Activated T-cell treated with anti-CD3 and anti-CD28 coated beads, Interleukin-2, amount 50 U/mL, for 4 hours (primary cell): ENCODE results near the gene HNRNPUL1. TPM values are rescaled to one million over a fixed set of nuclear protein-coding genes. Genes with fewer than 3 reads are reported as not detected.

ENCODE experiments used
- ATAC-seq, 2 donors: fragments of 200-7000 bp; cut with Tn5 transposase; one replicate each; pipeline ENCODE4 v1.10.0; 2021
- DNase-seq: peaks from one replicate; pipeline ENCODE4 v3.0.0-alpha.2; 2020
- H3K27me3 Mint-ChIP-seq: one replicate; pipeline ENCODE4 v1.8.0; 2021; ENCODE audit warnings: low read depth, mixed read lengths
- H3K36me3 Mint-ChIP-seq: one replicate; pipeline ENCODE4 v1.8.0; 2022; ENCODE audit warnings: mixed read lengths; ENCODE audit not compliant: insufficient read depth
- H3K4me1 Mint-ChIP-seq: one replicate; pipeline ENCODE4 v1.8.0; 2021; ENCODE audit warnings: low read depth, mixed read lengths
- H3K4me3 Mint-ChIP-seq: one replicate; pipeline ENCODE4 v1.8.0; 2021; ENCODE audit warnings: mild to moderate bottlenecking, moderate library complexity, mixed read lengths
- H3K9me3 Mint-ChIP-seq: one replicate; pipeline ENCODE4 v1.8.0; 2021; ENCODE audit warnings: mixed read lengths
- total RNA-seq, 3 donors: library from RNA; stranded (reverse); gene quantifications; one replicate each; pipeline ENCODE4 v1.2.1, GENCODE V29; 2021

The HNRNPUL1 gene
- total RNA-seq, result 100 to 1,000 TPM; 224 to 248 (median 238) TPM

- peak; percentile 99 for DNase-seq
- ATAC-seq, result peak; percentile 62 to 64
Measured at GRCh38 chr19:41263850-41264580, at the start of gene HNRNPUL1. Gene HNRNPUL1, plus strand, starts transcription at chr19:41264372. Its CDS starts 132 bp downstream, at chr19:41264504.

GRCh38 chr19:41217741-41218140, 46.4 kb upstream of the HNRNPUL1 start:
- ATAC-seq, result no peak
- H3K27me3 Mint-ChIP-seq, result peaks cover 40% of the 10 kb centered on the region

More at GRCh38 chr19:41263850-41264580, at the start of gene HNRNPUL1:
- H3K36me3 Mint-ChIP-seq, result peaks cover 9% of the 10 kb centered on the region
- no peaks in the 10 kb centered on the region for H3K27me3 Mint-ChIP-seq
- peaks cover 43% of the 10 kb centered on the region for H3K4me1 Mint-ChIP-seq
- no peaks in the 10 kb centered on the region for H3K9me3 Mint-ChIP-seq
- H3K4me3 Mint-ChIP-seq, result peak within 1 kb of the TSS; percentile 90

DNA sequence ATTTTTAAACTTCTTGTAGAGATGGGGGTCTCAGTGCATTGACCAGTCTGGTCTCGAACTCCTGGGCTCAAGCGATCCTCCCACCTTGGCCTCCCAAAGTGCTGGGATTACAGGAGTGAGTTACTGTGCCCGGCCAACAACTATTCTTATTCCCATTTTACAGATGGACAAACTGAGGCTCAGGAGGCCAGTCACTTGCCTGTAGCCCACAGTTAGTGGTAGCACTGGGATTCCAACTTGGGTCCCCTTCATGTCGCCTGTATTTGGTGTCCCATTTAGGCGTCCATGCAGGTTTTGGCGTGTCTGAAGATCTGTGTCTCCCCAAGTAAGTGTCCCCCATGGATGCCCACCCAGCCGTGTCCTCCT, 45.9 kb upstream of the HNRNPUL1 start:
- ATAC-seq (no peak), DNase-seq (no peak)
- Mint-ChIP-seq H3K9me3 (no peaks in the 10 kb centered on the region), H3K4me1 (peaks cover 2% of the 10 kb centered on the region), H3K27me3 (peaks cover 40% of the 10 kb centered on the region), H3K36me3 (no peaks in the 10 kb centered on the region), H3K4me3 (no peak overlapping the region)

More at GRCh38 chr19:41217741-41218140, 46.4 kb upstream of the HNRNPUL1 start:
- DNase-seq, result no peak
- H3K36me3 Mint-ChIP-seq, result no peaks in the 10 kb centered on the region
- no peaks in the 10 kb centered on the region for H3K9me3 Mint-ChIP-seq
- H3K4me1 Mint-ChIP-seq, result no peaks in the 10 kb centered on the region
- no peak overlapping the region for H3K4me3 Mint-ChIP-seq

- ATAC-seq, result peak in 1 of 2 donors; percentile 16
- Mint-ChIP-seq H3K9me3 (no peaks in the 10 kb centered on the region), H3K4me1 (peaks cover 5% of the 10 kb centered on the region), H3K27me3 (peaks cover 40% of the 10 kb centered on the region), H3K4me3 (no peak within 1 kb of the TSS), H3K36me3 (no peaks in the 10 kb centered on the region)
- DNase-seq, result no peak
Measured at GRCh38 chr19:41218615-41219507, 45.3 kb upstream of the HNRNPUL1 start, which contains the start of gene AXL. Gene AXL, plus strand, starts transcription at chr19:41219223. Its CDS starts 170 bp downstream, at chr19:41219393.

- H3K27me3 Mint-ChIP-seq, result peaks cover 42% of the 10 kb centered on the region
Measured at GRCh38 chr19:41219924-41220567, 44.1 kb upstream of the HNRNPUL1 start.

GRCh38 chr19:41220811-41221210, 43.4 kb upstream of the HNRNPUL1 start:
- Mint-ChIP-seq H3K9me3 (no peaks in the 10 kb centered on the region), H3K36me3 (no peaks in the 10 kb centered on the region), H3K27me3 (peaks cover 42% of the 10 kb centered on the region), H3K4me3 (no peak overlapping the region), H3K4me1 (peaks cover 17% of the 10 kb centered on the region)
- no peak for ATAC-seq
- DNase-seq, result no peak

More at GRCh38 chr19:41219924-41220567, 44.1 kb upstream of the HNRNPUL1 start:
- H3K4me3 Mint-ChIP-seq, result no peak overlapping the region
- no peaks in the 10 kb centered on the region for H3K9me3 Mint-ChIP-seq
- no peaks in the 10 kb centered on the region for H3K36me3 Mint-ChIP-seq
- DNase-seq (no peak), ATAC-seq (peak in 1 of 2 donors; percentile 33)
- peaks cover 9% of the 10 kb centered on the region for H3K4me1 Mint-ChIP-seq

DNA sequence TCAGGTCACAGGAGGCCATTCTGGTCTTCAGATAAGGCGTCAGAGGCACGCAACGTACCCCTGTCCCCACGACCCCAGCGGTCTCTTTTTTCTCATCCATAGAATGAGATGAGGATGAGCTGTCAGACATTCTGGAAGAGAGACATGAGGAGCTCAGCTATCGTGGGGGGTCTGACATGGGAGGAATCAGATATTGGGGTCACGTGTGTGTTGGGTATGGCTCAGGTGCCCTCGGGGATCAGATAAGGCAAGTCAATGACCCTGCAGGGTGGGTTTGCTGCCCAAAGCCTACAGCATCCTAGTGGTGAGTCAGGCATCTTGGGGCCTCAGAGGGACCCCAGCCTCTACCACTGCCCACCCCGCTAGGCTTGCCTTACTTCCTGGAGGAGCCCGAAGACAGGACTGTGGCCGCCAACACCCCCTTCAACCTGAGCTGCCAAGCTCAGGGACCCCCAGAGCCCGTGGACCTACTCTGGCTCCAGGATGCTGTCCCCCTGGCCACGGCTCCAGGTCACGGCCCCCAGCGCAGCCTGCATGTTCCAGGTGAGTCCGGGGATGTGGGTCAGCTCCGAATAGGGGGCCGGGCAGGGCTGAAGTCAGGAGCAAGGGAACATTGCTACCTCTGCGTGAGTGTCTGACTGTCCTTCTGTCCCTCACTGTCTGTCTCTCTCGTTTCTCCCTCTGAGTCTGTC, 42.5 kb upstream of the HNRNPUL1 start:
- Mint-ChIP-seq H3K4me1 (peaks cover 21% of the 10 kb centered on the region), H3K36me3 (no peaks in the 10 kb centered on the region), H3K4me3 (no peak overlapping the region), H3K27me3 (peaks cover 44% of the 10 kb centered on the region), H3K9me3 (no peaks in the 10 kb centered on the region)
- ATAC-seq (no peak), DNase-seq (no peak)

- Mint-ChIP-seq H3K4me1 (peaks cover 27% of the 10 kb centered on the region), H3K4me3 (no peak overlapping the region), H3K9me3 (no peaks in the 10 kb centered on the region), H3K27me3 (peaks cover 39% of the 10 kb centered on the region), H3K36me3 (no peaks in the 10 kb centered on the region)
- no peak for DNase-seq
- ATAC-seq, result no peak
Measured at GRCh38 chr19:41222240-41222639, 41.9 kb upstream of the HNRNPUL1 start.

DNA sequence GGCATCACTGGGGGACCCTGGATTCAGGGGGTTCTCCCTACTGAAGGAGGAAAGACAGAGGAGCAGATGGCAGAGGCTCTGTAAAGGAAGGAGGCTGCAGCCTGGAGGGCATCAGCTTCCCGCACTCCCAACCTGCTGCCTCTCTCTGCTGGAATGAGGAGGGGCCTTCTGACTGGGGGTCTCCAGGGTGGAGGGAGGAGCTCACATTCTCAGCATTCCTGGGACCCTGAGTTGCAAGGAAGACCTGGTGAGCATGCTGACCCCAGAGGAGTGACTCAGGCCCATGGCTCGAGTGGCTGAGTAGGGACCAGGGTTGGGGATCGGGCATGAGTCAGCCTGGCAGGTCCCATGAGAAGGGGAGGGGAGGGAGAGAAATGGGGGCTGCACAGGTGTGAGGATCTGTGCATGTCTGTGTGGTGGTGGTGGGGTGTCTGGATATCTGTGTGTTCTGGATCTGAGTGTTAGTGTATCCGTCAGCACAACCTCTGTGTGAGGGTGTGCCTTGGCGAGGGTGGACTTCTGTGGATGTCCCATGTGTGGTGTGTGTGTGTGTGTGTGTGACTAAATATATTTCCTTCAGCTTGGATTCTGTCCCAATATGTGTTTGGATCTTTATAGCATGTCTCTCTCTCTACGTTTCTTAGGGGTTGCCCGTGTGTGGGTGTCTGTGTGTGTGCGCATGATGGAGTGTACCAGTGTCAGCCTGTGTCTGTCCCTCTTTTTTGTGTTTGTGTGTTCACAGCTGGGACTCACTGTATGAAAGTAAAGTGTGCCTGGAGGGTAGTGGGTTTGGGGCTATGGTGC, 40.5 kb upstream of the HNRNPUL1 start:
- ATAC-seq, result no peak
- peaks cover 32% of the 10 kb centered on the region for H3K27me3 Mint-ChIP-seq
- H3K4me3 Mint-ChIP-seq, result no peak overlapping the region

DNA sequence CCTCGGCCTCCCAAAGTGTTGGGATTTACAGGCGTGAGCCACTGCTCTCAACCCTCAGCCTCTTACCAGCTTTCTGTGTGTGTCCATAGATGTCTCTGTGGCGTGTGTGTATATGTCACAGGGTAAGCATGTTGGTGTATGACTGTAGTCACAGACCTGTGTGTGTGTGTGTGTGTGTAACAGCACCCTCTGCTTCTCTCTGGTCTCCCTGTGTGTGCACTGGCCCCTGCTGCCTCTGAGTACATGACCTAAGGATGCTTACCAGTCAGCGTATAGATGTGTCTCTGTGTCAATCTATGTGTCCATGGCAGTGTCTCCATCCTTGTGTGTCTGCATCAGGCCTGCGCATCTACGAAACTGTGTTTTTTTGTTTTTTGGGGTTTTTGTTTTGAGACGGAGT, 39.5 kb upstream of the HNRNPUL1 start:
- Mint-ChIP-seq H3K36me3 (no peaks in the 10 kb centered on the region), H3K9me3 (no peaks in the 10 kb centered on the region), H3K27me3 (peaks cover 23% of the 10 kb centered on the region), H3K4me3 (no peak overlapping the region), H3K4me1 (peaks cover 27% of the 10 kb centered on the region)
- DNase-seq, result no peak
- ATAC-seq, result no peak

More for the DNA sequence above, 40.5 kb upstream of the HNRNPUL1 start:
- no peaks in the 10 kb centered on the region for H3K9me3 Mint-ChIP-seq
- no peak for DNase-seq
- H3K36me3 Mint-ChIP-seq, result no peaks in the 10 kb centered on the region
- H3K4me1 Mint-ChIP-seq, result peaks cover 27% of the 10 kb centered on the region

DNA sequence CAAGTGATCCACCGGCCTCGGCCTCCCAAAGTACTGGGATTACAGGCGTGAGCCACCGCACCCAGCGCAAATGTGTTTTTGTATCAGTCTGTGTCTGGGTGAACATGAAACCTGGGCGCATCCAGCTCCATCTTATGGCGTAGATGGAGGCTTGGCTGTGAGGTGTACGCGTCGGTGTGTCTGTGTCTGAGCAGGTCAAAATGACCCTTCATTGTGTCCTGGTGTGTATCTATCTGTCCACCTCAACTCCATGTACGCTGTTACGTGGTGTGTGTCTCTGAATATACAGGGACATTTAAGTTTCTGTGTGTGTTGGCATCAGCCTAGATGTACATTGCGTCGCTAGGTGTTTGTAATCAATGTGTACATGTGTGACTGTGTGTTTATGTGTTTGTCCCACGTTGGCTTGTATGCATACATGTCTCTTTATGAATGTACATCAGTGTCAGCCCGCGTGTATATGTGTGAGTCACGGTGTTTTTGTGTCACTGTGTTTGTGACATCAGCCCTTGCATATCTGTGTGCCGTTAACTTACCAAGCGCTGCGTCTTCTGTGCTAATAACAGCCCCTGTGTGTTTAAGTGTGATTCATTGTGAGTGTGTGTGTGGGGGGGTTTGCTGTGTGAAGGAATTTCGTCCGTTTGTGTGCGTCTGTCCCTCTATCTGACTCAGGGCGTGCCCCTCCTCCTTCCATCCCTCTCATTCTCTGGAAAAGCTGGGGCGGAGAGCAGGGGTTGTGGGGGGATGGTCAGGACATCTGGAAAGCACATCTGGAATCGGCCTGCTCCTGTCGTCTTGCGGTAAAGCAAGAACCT, 38.7 kb upstream of the HNRNPUL1 start:
- ATAC-seq (peak; percentile 86 to 89), DNase-seq (peak; percentile 39)
- Mint-ChIP-seq H3K9me3 (no peaks in the 10 kb centered on the region), H3K36me3 (no peaks in the 10 kb centered on the region), H3K4me1 (peaks cover 27% of the 10 kb centered on the region), H3K4me3 (peak overlapping the region; percentile 80), H3K27me3 (peaks cover 17% of the 10 kb centered on the region)

DNA sequence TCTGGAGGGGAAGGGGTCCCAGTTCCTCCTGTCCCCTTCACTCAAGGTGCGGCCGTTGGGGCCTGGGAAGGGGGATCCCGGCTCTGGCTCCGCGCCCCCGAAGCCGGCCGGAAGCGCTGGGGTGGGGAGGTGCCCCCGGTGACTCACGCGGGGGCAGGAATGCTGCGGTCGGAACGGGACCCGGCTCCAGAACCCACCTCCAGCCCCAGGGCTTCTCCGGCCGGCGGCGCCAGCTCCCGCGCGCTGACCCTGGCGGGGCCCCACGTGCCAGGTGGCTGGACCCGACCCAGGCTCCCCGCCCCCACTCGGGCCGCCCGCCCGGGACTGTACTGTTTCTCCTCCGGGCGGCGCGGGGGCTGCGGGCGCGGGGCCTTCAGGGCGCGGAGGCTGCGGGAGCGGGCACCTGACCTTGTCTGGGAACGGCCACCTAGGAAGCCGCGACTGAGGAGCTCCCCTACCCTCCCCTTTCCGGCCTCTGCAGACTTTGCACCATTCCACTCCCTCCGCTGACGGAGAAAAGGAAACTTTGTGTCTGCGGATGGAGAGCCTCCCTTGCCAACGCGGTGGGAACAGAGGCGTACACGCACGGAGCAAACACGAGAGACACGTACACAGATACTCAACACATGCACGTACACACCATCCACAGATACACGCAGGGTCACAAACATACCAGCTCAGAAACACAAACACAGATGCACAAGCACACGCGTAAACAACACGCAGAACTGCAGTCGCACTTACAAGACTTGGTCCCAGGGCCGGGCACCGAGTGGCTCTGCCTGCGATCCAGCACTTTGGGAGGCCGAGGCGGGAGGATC, 37.9 kb upstream of the HNRNPUL1 start:
- peaks cover 9% of the 10 kb centered on the region for H3K27me3 Mint-ChIP-seq

More for the DNA sequence above, 37.9 kb upstream of the HNRNPUL1 start:
- Mint-ChIP-seq H3K4me1 (peaks cover 27% of the 10 kb centered on the region), H3K4me3 (peak overlapping the region; percentile 80), H3K36me3 (no peaks in the 10 kb centered on the region), H3K9me3 (no peaks in the 10 kb centered on the region)
- DNase-seq, result peak; percentile 19
- peak; percentile 32 to 41 for ATAC-seq
